ENCODE measurements around the gene ZNF415.
A peak's percentile ranks its signal among the peaks of the same experiment; 100 is the strongest.
"Not testable (repeated sequence)": the region's sequence is repeated elsewhere in the genome, so short reads cannot be mapped to it uniquely, and the experiment has no call there.

The ZNF415 gene

DNA sequence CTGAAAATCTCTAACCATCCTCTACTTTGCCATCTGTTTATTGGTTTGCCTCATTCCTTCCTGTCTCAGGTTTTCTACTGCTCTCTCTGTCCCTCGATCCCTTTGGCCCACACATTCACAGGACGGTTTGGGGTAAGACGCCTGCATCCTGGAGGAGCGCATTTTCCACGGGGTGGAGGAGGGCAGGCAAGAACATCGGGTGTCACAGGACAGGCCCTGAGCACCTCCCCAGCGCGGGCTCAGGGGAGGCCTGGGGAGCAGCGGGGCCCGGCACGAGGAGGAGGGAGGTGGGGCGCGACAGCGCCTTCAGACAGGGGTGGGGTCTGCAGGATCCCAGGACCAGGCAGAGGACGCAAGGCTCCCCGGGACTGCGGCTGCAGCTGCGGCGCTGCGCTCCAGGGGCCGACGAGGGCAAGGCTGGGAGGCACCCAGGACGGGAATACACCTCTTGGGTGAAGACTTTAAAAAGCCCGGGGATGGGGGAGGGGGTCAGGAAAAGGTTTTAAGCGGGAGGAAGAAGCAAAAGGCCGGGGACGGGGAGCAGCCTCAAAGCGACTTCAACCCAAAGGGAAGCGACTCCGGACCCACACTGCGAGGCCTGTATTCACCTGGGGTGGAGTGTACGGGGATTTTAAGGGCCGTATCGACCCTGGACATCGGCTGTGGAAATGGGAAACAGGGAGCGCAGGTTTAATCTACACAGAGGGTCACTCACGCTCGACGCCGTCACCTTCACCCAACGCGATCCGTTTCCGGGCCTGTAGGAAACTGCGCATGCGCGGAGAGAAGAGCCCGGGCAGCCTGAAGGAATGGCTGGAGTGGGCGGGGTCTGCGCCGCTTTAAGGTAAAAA is at the start of gene ZNF415:
TSS of gene ZNF415 (minus strand) at position 770 of the 851 bp plus-strand sequence. CDS start 10,234 bp downstream, outside the sequence.
- peak; percentile 75 for DNase-seq

GRCh38 chr19:53182202-53182601 is 49.5 kb upstream of the ZNF415 start:
- DNase-seq, result no peak

DNA sequence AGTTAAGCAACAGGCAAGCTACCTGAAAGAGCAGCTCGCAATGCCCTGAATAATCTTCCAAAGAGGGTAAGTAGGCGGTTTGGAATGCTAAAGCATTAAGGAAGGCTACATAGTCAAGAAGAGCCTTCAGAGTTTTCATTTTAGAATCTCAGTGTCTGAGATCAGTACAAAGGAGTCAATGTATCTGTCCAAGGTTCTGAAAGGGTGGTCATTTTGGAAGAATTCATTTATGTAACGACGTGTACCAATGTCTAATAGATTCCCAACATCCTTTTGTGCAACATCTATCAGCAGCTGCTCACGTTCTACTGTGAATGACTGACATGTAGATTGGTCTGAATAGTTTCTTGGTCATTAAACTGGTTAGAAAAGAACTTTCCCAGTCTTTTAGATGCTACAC is 45.3 kb upstream of the ZNF415 start:
- no peak for DNase-seq

GRCh38 chr19:53172889-53173288 is 40.2 kb upstream of the ZNF415 start:
- DNase-seq, result no peak

- DNase-seq, result no peak
Observed at GRCh38 chr19:53165691-53166091, 33.0 kb upstream of the ZNF415 start.

GRCh38 chr19:53161123-53161522 is 28.4 kb upstream of the ZNF415 start:
- no peak for DNase-seq

GRCh38 chr19:53160350-53160749 is 27.6 kb upstream of the ZNF415 start:
- no peak for DNase-seq

GRCh38 chr19:53158119-53158656 is 25.5 kb upstream of the ZNF415 start:
- no peak for DNase-seq

- no peak for DNase-seq
Observed at GRCh38 chr19:53157626-53158025, 24.9 kb upstream of the ZNF415 start.

DNA sequence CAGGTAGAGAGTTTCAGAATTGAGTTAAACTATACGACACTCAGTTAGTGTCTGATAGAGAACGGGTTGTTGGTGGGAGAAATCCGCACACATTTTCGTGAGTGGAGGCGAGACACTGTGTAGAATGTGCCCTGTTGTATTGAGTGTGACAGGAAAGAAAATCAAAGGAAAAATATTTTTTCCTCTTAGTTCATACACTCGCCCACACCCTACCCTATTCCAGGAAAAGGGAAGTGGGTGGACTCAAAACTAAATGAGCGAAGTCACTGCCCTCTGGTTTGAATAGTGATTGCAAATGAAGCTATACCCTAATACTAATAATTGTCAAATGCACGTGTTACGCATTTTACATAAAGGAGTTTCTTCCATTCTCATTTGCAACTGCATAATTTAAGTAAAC is 24.1 kb upstream of the ZNF415 start:
- DNase-seq, result no peak

GRCh38 chr19:53147645-53148044 is 14.9 kb upstream of the ZNF415 start:
- DNase-seq, result no peak

DNA sequence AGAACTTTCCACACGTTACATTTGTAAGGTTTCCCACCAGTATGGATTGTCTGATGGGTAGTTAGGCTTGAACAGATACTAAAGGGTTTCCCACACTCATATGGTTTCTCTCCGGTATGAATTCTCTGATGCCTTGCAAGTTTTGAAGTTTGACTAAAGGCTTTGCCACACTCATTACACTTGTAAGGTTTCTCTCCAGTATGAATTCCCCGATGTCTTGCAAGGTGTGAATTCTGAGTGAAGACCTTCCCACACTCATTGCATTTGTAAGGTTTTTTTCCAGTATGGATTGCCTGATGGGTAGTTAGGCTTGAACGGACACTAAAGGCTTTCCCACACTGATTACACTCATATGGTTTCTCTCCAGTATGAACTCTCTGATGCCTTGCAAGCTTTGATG is 7.6 kb upstream of the ZNF415 start:
- DNase-seq, result no peak

DNA sequence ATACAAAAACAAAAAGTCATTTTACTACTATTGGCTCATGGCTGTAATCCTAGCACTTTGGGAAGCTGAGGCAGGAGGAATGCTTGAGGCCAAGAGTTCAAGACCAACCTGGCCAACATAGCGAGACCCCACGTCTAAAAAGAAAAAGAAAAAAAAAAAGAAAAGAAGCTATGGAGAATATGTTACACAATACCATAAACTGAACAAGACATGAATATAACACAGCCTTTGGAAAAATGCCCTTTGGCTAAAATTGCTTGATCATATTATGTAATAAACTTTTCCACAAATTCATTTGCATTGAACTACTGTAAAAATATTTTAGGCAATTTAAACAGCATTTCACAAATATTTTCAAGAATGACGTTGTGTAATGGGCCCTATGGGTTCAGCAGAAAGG is 3.7 kb upstream of the ZNF415 start:
- no peak for DNase-seq

- no peak for DNase-seq
Observed at GRCh38 chr19:53131727-53132126, 983 bp downstream of the ZNF415 start.

DNA sequence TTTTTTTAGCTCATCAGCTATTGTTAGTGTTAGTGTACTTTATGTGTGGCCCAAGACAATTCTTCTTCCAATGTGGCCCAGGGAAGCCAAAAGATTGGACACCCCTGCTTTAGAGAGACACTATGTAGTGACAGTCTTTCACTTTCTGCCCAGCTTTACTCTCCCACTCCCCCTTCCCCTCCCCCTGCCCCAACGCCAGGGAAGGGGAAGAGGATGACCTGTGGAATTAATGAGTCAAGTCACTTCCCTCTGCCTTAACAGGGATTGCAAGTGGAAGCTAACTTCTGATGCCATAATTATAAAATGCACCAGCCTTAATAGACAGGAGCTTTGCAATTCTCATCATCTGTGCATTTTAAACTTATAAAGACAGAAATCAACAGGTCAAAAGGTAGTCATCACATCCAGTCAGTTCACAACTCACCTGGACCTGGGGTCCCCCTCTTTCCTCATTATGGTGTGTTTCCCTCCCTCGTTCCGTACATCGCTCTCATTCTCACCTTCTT is 1.6 kb downstream of the ZNF415 start:
- no peak for DNase-seq

DNA sequence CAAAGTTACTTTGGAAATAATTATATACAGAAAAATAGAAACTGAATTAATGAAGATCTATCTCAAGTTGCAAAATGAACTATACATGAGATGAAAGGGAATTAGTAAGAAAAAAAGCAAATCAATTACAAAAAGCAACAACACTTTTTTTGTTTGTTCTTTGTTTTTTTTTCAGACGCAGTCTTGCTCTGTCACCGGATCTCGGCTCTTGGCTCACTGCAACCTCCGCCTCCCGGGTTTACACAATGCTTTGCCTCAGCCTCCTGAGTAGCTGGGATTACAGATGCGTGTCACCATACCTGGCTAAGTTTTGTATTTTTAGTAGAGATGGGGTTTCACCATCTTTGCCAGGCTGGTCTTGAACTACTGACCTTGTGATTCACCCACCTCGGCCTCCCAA is 2.2 kb downstream of the ZNF415 start:
- no peak for DNase-seq

DNA sequence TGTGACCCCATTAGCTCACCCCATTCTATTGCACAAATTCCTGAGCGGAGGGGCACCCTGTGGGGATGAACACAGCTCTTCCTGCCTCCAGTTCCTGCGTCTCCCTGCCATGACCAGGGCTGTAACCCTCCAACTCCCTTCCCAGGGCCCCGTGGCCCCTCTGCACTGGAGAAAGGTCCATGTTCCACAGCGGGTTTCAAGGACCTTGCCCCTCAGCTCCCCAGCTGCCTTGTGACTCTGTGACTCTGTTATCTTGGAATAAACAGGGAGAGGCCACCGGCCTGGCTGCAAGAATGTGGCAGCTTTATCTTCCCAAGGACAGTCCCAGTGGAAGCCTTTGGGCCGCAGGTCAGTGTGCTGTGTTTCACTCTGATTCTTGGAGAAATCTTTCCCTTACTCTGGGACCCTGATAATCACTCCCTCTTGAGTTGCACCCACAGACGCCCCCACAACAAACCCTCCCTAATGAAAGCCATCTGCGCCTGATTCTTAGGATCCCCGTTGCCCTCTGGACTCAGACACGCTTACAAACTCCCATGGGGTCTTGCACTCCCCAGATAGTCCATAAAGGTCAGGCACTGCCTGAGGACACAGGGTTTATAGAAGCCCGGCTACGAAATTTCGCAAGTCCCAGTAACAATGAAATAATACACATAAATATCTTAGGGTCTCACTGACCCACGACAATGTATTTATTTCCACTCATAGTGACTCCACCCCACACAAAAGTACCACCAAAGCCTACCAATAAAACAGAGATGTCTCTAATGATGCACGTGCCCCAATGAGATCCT is 5.8 kb downstream of the ZNF415 start:
- not testable (repeated sequence) for DNase-seq

DNA sequence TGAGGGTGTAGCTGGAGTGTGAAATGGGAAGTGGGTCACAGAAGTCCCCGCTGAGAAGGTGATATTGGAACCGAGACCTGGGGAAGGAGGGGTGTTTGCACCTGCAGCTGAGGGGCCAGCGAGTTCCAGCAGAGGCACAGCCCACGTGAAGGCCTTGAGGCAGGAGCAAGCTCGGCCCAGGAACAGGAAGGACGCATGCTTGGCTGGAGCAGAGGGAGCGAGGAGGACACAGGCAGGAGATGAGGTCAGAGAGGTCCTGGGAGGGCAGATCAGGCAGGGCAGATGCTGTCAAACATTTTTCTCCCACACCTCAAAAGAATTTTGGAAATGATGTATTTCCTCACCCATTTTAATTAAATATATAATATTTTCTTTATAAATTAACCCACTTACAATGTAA is 9.3 kb downstream of the ZNF415 start:
- DNase-seq, result no peak

DNA sequence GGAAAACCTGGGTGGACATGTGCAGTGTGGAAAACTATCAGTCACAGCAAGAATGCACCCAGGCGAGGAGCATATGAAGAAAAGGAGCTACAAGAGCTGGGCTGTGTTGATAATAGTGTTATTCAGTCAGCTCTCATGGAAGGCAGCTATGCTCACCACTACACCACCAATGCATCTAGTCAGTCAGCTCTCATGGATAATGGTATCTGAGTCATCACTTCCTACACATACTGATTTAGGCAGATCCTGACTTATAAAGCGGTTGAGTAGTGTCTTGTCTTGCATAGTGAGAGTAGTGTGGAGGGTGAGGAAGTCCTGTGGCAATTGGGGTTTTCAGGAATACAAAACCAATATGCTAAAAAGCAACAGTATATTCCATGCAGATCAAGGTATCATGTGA is 20.4 kb downstream of the ZNF415 start:
- no peak for DNase-seq

DNA sequence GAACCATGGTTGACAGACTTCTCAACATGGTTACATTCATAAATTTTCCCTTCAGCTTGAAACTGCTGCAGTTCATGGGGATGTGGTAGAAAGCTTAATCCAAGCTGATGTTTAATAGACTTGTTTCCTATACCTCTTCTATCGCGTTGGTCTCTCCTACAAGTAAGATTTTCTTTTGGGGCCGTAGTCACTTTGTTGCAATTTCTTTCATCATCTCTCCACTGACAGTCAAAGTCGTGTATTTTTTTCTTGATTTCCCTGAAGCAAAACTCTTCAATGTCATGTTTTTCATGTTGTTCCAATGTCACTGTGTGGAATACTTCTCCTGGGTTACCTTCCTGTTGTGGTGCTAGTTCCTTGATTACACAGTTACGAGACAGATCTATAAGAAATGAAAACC is 23.2 kb downstream of the ZNF415 start:
- no peak for DNase-seq

DNA sequence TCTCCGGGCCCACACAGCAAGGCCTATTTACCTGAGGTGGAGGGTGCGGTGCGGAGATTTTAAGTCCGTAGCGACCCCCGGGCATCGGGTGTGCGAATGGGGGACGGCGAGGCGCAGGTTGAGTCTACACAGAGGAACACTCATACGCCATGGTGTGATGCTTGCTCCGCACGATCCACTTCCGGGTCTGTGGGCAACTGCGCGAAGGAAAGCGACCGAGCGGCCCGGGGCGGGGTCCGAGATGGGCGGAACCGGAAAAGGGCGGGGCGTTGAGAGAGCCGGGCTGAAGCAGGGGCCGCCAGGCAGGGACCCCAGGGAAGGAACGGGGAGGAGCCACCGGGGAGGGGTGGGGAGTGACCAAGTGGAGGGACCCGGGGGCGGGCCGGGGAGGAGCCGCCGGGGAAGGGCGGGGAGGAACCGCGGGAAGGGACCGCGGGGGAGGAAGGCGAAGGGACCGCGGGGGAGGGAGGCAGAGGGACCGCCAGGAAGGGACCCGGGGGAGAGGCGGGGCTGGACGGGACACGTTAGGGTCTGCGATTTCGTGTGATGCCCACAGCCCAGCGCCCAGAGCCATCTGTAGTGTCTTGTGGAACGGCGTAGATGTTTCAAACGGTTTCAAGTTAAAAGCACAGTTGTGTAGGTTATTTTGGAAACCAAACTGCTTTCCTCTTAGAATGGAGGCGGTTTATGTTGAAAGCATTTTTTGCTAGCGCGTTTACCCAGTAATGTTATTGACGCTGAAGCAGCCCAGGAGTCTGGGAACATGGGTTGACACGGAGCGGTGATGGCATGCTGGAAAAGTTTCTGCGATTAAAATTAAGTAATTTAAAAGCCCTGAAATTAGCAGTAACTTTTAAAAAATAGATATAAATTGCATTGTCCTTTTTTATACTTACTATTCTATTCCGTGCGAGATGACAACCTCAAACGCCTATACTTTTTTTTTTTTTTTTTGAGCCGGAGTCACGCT is 29.2 kb downstream of the ZNF415 start, which contains the start of gene ZNF160:
TSS of gene ZNF160 (minus strand) at position 189 of the 970 bp plus-strand sequence. CDS start 17,146 bp downstream, outside the sequence.
- DNase-seq, result peak; percentile 85

DNA sequence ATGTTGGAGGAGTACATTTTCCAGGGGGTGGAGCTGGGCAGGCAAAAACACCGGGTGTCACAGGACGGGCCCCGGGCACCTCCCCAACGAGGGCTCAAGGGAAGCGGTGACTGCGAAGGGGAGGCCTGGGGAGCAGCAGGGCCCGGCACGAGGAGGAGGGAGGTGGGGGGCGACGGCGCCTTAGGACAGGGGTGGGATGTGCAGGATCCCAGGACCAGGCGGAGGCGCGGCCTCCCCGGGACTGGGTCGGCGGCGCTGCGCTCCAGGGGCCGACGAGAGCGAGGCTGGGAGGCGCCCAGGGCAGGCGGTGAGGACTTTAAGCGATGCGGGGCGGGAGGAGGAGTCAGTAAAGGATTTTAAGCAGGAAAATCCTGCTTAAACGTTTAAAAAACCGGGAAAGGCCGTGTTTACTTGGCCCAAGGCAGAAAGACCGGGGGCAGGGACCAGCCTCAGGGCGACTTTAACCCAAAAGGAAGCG is 29.9 kb downstream of the ZNF415 start:
- DNase-seq, result no peak

All from NCI-H1048 (cell line).